ENCODE measurements around the gene THSD1. TPM values are rescaled to one million over a fixed set of nuclear protein-coding genes. Genes with fewer than 3 reads are reported as not detected.
A peak's percentile ranks its signal among the peaks of the same experiment; 100 is the strongest.

THSD1 gene
- total RNA-seq, 4 donors from 2014 or later: 3.6 to 4.9 (median 4.5) TPM

DNA sequence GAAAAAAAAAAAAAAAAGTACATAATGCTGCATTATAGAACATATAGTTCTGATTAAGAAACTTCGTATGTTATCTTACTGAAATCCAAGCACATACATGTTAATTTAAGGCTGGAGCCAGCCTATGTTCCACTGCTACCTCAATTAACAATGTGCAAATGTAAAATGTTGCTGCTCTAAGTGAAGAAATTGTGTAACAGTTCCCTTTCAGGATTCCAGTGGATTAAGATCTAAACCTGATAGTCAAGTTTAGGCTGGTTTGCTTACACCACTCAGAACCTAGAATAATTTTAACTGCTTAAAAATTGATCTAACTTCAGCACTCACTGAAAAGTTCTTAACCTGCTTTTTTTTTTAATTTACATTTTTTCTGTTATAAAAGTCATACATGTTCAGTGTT is 40.3 kb upstream of the THSD1 start:
- H3K36me3 ChIP-seq: peaks cover 2 to 19% of the 10 kb centered on the region in 2 donors
- no peaks in the 10 kb centered on the region for H3K9me3 ChIP-seq
- no peak for ATAC-seq
- TF ChIP-seq POLR2A (IDR thresholded peaks at IDR 0.05): no peak
- TF ChIP-seq, protein P1, sequence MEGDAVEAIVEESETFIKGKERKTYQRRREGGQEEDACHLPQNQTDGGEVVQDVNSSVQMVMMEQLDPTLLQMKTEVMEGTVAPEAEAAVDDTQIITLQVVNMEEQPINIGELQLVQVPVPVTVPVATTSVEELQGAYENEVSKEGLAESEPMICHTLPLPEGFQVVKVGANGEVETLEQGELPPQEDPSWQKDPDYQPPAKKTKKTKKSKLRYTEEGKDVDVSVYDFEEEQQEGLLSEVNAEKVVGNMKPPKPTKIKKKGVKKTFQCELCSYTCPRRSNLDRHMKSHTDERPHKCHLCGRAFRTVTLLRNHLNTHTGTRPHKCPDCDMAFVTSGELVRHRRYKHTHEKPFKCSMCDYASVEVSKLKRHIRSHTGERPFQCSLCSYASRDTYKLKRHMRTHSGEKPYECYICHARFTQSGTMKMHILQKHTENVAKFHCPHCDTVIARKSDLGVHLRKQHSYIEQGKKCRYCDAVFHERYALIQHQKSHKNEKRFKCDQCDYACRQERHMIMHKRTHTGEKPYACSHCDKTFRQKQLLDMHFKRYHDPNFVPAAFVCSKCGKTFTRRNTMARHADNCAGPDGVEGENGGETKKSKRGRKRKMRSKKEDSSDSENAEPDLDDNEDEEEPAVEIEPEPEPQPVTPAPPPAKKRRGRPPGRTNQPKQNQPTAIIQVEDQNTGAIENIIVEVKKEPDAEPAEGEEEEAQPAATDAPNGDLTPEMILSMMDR (IDR thresholded peaks at IDR 0.05 in 4 of 5, conservative IDR thresholded peaks at IDR 0.05 in 1 of 5): no peak
- no peak for DNase-seq
- H3K27me3 ChIP-seq: no peaks in the 10 kb centered on the region
- no peak overlapping the region for H3K4me3 ChIP-seq
- peak overlapping the region in 1 of 4 donors; percentile 29 for H3K27ac ChIP-seq
- in situ Hi-C loops (cut with MboI; ENCODE audit: low sequenced_read_pairs in 4 of 4): loop anchor here (10.0 to 25.0 kb wide), 6 partner anchors 101 to 634 kb away; partner anchors contain the start of genes SUGT1 (in 2 of the 4), ALG11 (in 1 of the 4), ATP7B (in 1 of the 4) and DHRS12 (in 1 of the 4)
- intact Hi-C loops (cut with DNase I; ENCODE audit: low total_unique reads): no loop called here
- peaks cover 23 to 25% of the 10 kb centered on the region in 2 donors for H3K4me1 ChIP-seq

DNA sequence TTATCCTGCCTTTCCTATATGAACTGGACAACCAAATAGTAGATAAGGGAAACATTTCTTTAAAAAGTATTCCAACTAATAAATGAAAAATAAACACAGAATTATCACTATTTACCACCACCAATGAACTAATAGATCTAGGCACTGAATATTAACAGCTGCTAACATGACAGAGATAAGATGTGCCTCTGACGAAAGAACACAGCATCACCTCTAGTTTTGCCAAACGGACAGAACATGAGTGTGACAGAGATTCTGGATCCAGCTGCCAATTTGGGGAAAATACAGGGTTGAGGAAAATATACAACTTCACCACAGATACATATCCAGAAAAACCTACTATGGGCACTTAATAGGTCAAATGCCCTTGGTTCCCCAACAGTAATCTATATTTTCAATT is 26.5 kb upstream of the THSD1 start:
- Histone ChIP-seq H3K36me3 (peaks cover 10 to 75% of the 10 kb centered on the region in 2 donors), H3K9me3 (no peaks in the 10 kb centered on the region), H3K27me3 (no peaks in the 10 kb centered on the region), H3K27ac (no peak overlapping the region), H3K4me1 (no peaks in the 10 kb centered on the region), H3K4me3 (no peak overlapping the region)
- DNase-seq: no peak
- in situ Hi-C loops (cut with MboI; ENCODE audit: low sequenced_read_pairs in 4 of 4): loop anchor here (25.0 kb wide), 3 partner anchors 245 to 620 kb away; partner anchors contain the start of genes ALG11 (in 1 of the 4), ATP7B (in 1 of the 4), DHRS12 (in 1 of the 4) and UTP14C (in 1 of the 4)
- TF ChIP-seq POLR2A (IDR thresholded peaks at IDR 0.05): no peak
- TF ChIP-seq, protein P1 (IDR thresholded peaks at IDR 0.05 in 4 of 5, conservative IDR thresholded peaks at IDR 0.05 in 1 of 5): no peak
- ATAC-seq: no peak
- intact Hi-C loops (cut with DNase I; ENCODE audit: low total_unique reads): no loop called here

DNA sequence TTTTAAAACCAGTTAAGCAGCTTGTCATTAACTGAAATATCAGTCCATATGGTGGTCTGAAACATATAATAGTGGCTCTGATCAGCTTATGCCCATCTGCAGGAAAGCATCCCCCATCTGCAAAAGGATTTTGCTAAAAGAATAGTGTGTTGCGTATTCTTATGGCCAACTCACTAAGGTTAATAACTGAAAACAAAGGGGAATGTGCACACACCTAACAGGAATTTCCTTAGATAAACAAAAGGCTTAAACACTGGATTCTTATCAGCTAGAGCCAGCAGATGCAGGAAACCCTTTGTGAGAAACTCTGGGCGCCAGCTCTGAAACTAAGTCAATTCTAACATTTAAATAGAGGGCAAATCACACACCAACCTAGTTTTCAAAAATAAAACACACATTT is 22.3 kb upstream of the THSD1 start:
- DNase-seq: no peak
- Histone ChIP-seq H3K4me1 (no peaks in the 10 kb centered on the region), H3K9me3 (no peaks in the 10 kb centered on the region), H3K27ac (peak overlapping the region in 1 of 4 donors; percentile 20), H3K36me3 (peaks cover 5 to 76% of the 10 kb centered on the region in 2 donors), H3K27me3 (no peaks in the 10 kb centered on the region), H3K4me3 (no peak overlapping the region)
- intact Hi-C loops (cut with DNase I; ENCODE audit: low total_unique reads) (no loop called here), in situ Hi-C loops (cut with MboI; ENCODE audit: low sequenced_read_pairs in 4 of 4) (loop anchor here (25.0 kb wide), 3 partner anchors 241 to 616 kb away; partner anchors contain the start of genes ALG11 (in 1 of the 4), ATP7B (in 1 of the 4), DHRS12 (in 1 of the 4) and UTP14C (in 1 of the 4))
- ATAC-seq: peak; percentile 50 to 61
- no peak for TF ChIP-seq POLR2A (IDR thresholded peaks at IDR 0.05)
- TF ChIP-seq, protein P1 (IDR thresholded peaks at IDR 0.05 in 4 of 5, conservative IDR thresholded peaks at IDR 0.05 in 1 of 5): no peak

DNA sequence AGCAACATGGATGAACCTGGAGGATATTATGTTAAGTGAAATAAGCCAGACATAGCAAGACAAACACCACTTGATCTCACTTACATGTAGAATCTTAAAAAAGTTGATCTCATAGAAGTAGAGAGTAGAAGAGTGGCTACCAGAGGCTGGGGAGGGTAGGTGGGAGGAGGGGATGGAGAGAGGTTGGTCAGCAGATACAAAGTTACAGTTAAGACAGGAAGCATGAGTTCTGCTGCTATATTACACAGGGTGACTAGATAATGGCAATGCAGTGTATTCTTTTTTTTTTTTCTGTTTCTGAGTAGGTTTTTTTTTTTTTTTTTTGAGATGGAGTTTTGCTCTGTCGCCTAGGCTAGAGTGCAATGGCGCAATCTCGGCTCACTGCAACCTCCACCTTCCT is 15.2 kb upstream of the THSD1 start:
- TF ChIP-seq, protein P1 (IDR thresholded peaks at IDR 0.05 in 4 of 5, conservative IDR thresholded peaks at IDR 0.05 in 1 of 5): no peak
- TF ChIP-seq POLR2A (IDR thresholded peaks at IDR 0.05): no peak
- Histone ChIP-seq H3K9me3 (no peaks in the 10 kb centered on the region), H3K27me3 (no peaks in the 10 kb centered on the region), H3K27ac (no peak overlapping the region), H3K36me3 (peaks cover 2 to 72% of the 10 kb centered on the region in 2 donors), H3K4me1 (no peaks in the 10 kb centered on the region), H3K4me3 (no peak overlapping the region)
- in situ Hi-C loops (cut with MboI; ENCODE audit: low sequenced_read_pairs in 4 of 4): no loop called here
- DNase-seq: no peak
- intact Hi-C loops (cut with DNase I; ENCODE audit: low total_unique reads): no loop called here
- no peak for ATAC-seq
